Uterus (tissue), 4 donors: ENCODE results near the gene MOG. TPM values are rescaled to one million over a fixed set of nuclear protein-coding genes. Genes with fewer than 3 reads are reported as not detected.

Source experiments
- DNase-seq, 2 donors: peaks; one replicate each; pipeline ENCODE4 v3.0.0-alpha.2; 2019 to 2020
- H3K27ac ChIP-seq, 2 donors: fragments of 200-600 bp; sonication (generic); 1 replicate in 1 of 2; 2 replicates in 1 of 2; pipeline ENCODE4 v1.5.1; 2016 to 2018
- H3K27me3 ChIP-seq, 2 donors: fragments of 200-600 bp; sonication (generic); one replicate each; pipeline ENCODE4 v1.5.1; 2018 to 2019; ENCODE audit warnings: control low read depth in 1 of 2
- H3K36me3 ChIP-seq, 2 donors: fragments of 200-600 bp; sonication (generic); one replicate each; pipeline ENCODE4 v1.5.1; 2019; ENCODE audit warnings: control low read depth in 1 of 2
- H3K4me1 ChIP-seq, 2 donors: fragments of 200-600 bp; sonication (generic); one replicate each; pipeline ENCODE4 v1.5.1; 2018 to 2019; ENCODE audit warnings: control low read depth in 1 of 2
- H3K4me3 ChIP-seq, 2 donors: fragments of 200-600 bp; sonication (generic); 1 replicate in 1 of 2; 2 replicates in 1 of 2; pipeline ENCODE4 v1.5.1; 2018 to 2019; ENCODE audit warnings: mild to moderate bottlenecking in 1 of 2
- H3K9me3 ChIP-seq, 2 donors: fragments of 200-600 bp; sonication (generic); one replicate each; pipeline ENCODE4 v1.5.1; 2019; ENCODE audit warnings: control low read depth in 1 of 2
- POLR2A ChIP-seq, 2 donors: fragments of 450-650 bp; IDR thresholded peaks; one replicate each; pipeline ENCODE4 v1.6.1; 2016; ENCODE audit warnings: antibody characterized with exemption in 2 of 2, mild to moderate bottlenecking in 1 of 2, moderate library complexity in 1 of 2
- intact Hi-C: fragments of 100-400 bp; cut with DNase I; formaldehyde crosslinking; loops from one replicate; pipeline ENCODE4 v1.15.1; 2023; ENCODE audit warnings: low total_unique reads
- small RNA-seq: library from RNA; depleted of rRNA; stranded (forward); fragments of <200 nt; gene quantifications from one replicate; pipeline ENCODE3, GENCODE V24; 2016
- total RNA-seq, 4 donors: library from RNA; depleted of rRNA in 3 of 4; stranded (reverse); fragments of >200 nt in 3 of 4; gene quantifications; one replicate each; pipeline versions ENCODE4 v1.1.0 to v1.2.4, GENCODE V29; 2014 to 2023
- TF ChIP-seq, protein P1 (sequence below), 4 experiments: fragments of 200-600 bp in 2 of 4; fragments of 450-650 bp in 2 of 4; sonication (generic) in 2 of 4; IDR thresholded peaks; one replicate each; pipeline ENCODE4 v1.5.1; 2016 to 2019; ENCODE audit warnings: antibody characterized with exemption in 4 of 4, mild to moderate bottlenecking in 2 of 4, moderate library complexity in 1 of 4
- donor health status: DM: yes; HTN: yes; CAD: no.

The MOG gene
- total RNA-seq, 4 donors from 2014 or later: not detected

DNA sequence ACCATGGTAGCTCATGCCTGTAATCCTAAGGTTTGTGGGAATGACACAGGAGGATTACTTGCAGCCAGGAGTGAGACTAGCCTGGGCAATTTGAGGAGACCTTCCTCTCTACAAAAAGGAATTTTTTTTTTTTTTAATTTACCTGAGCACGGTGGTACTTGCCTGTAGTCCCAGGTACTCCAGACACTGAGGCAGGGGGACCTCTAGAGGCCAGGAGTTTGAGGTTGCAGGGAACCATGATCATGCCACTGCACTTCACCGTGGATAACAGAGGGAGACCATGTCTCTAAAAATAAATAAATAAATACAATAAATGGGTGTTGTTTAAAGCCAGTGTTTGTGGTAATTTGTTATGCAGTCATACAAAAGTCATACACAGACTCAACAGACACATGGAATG lies 64.0 kb downstream of the MOG start:
- no peak for DNase-seq
- Histone ChIP-seq H3K27me3 (no peaks in the 10 kb centered on the region), H3K4me3 (no peak overlapping the region), H3K4me1 (no peaks in the 10 kb centered on the region), H3K27ac (no peak overlapping the region), H3K9me3 (no peaks in the 10 kb centered on the region), H3K36me3 (no peaks in the 10 kb centered on the region)
- no peak for TF ChIP-seq POLR2A (IDR thresholded peaks at IDR 0.05)
- TF ChIP-seq, protein P1, sequence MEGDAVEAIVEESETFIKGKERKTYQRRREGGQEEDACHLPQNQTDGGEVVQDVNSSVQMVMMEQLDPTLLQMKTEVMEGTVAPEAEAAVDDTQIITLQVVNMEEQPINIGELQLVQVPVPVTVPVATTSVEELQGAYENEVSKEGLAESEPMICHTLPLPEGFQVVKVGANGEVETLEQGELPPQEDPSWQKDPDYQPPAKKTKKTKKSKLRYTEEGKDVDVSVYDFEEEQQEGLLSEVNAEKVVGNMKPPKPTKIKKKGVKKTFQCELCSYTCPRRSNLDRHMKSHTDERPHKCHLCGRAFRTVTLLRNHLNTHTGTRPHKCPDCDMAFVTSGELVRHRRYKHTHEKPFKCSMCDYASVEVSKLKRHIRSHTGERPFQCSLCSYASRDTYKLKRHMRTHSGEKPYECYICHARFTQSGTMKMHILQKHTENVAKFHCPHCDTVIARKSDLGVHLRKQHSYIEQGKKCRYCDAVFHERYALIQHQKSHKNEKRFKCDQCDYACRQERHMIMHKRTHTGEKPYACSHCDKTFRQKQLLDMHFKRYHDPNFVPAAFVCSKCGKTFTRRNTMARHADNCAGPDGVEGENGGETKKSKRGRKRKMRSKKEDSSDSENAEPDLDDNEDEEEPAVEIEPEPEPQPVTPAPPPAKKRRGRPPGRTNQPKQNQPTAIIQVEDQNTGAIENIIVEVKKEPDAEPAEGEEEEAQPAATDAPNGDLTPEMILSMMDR (IDR thresholded peaks at IDR 0.05): no peak
- intact Hi-C loops: no loop called here

Small RNAs within 50 kb of the gene (small RNA-seq; reads per million reads assigned to genes)
- not detected for gene SUMO2P1

Other genes starting within 250 kb of the MOG start
- gene OR12D1, start 242.2 kb upstream of the MOG start, total RNA-seq: not detected
- gene OR10C1, start 217.8 kb upstream of the MOG start, total RNA-seq: not detected
- not detected for gene OR11A1, start 200.0 kb upstream of the MOG start, total RNA-seq
- not detected for gene OR2H1, start 199.9 kb upstream of the MOG start, total RNA-seq
- under 1 TPM in 2 of 4 donors, not detected in 2; 0.37 to 0.48 TPM for gene MAS1L, start 169.1 kb upstream of the MOG start, total RNA-seq
- under 1 TPM in 1 of 4 donors, not detected in 3; 0.41 TPM for gene UBD, start 97.4 kb upstream of the MOG start, total RNA-seq
- gene OR2H2, start 72.0 kb upstream of the MOG start, total RNA-seq: not detected
- 100 to 1,000 TPM in 1 of 4 donors, 10 to 100 TPM in 3; 29.4 to 184 (median 44.6) TPM for gene GABBR1, start 23.9 kb upstream of the MOG start, total RNA-seq
- gene ZFP57, start 24.1 kb downstream of the MOG start, total RNA-seq: under 1 TPM in 1 of 4 donors, not detected in 3; 0.24 TPM
- 100 to 1,000 TPM in 2 of 4 donors, 10 to 100 TPM in 2; 14.2 to 146 (median 104) TPM for gene HLA-F, start 66.3 kb downstream of the MOG start, total RNA-seq
- gene HLA-G, start 170.7 kb downstream of the MOG start, total RNA-seq: under 1 TPM in 1 of 4 donors, not detected in 3; 0.52 TPM